ENCODE results near the gene QKI.

The QKI gene

DNA sequence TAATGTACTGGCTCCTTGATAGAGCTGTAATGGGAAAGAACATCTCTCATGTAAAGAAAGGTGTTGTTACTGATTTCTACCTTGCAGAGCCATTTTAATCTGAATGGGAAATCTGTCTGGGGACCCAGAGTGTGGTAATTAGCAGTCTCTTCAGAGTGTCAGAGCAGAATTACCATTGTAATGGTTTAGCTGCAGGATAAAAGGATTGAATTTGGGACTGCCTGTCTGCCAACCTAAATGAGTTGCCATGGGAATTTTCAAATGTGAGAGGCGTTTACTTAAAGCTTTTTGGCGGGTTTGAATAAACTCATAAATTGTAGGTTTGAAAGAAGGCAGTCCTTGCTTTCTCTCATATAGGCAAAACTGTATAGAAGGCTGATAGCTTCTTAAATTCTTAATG is 128.8 kb downstream of the QKI start:
- DNase-seq = no peak

- DNase-seq = no peak
Measured at GRCh38 chr6:163545370-163545769, 130.9 kb downstream of the QKI start.

DNA sequence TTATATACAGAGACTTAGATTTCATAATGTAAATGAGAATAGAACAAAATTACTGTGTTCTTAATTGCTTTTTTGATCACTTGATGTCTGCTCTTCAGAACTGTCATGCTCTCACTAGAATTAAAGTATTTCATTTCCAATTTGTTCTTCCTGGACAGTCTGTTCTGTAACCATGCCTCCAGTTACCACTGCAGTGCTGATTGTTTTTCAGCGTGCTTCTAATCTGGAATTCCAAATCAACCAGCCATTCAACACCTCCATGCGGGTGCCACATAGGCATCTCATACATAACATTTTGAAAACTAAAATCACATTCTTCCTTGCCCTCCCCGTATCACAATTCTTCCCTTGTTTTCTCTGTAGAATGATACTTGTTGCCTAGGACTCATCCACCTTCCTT is 132.8 kb downstream of the QKI start:
- DNase-seq = no peak

GRCh38 chr6:163548624-163549023 is 134.1 kb downstream of the QKI start:
- no peak for DNase-seq

DNA sequence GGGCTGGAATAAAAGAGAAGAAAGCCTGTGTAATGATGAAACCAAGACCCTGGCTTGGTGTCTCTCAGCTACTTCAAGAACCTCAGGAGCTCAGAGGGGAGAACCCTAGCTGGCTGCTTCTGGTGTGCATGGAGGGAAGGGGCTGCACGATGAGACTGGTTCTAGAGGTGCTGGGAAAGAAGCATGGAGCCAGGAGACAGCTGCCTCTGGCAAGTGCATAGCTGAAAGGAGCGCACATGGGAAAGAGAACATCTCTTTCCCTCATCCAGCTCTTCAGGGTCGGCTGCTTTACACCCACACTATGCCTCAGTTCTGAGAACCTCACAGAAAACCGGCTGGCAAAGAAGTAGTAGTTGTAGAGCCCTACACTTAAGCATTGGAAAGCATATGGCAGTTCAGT is 139.5 kb downstream of the QKI start:
- DNase-seq = no peak

DNA sequence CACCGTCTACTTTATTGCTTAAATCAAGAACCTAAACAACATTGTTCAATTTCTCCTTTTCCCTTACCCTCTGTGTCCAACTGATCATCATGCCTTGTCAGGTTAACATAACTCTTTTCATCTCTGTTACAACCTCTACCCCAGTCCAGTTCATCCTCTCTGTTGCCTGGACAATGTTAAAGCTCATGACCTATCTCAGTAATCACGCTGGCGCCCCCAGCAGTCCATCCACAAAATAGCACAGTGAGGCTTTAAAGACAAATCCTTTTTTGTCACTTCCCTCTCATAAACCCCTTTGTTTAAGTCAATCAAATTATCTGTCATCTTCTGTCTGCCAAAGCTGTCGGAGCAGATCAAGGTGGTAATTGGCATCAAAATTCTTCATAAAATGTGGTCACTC is 140.1 kb downstream of the QKI start:
- DNase-seq = no peak

- DNase-seq = no peak
Measured at GRCh38 chr6:163559661-163560060, 145.1 kb downstream of the QKI start.

- DNase-seq = no peak
Measured at GRCh38 chr6:163563318-163563717, 148.8 kb downstream of the QKI start.

- DNase-seq = no peak
Measured at GRCh38 chr6:163564534-163564933, 150.0 kb downstream of the QKI start.

DNA sequence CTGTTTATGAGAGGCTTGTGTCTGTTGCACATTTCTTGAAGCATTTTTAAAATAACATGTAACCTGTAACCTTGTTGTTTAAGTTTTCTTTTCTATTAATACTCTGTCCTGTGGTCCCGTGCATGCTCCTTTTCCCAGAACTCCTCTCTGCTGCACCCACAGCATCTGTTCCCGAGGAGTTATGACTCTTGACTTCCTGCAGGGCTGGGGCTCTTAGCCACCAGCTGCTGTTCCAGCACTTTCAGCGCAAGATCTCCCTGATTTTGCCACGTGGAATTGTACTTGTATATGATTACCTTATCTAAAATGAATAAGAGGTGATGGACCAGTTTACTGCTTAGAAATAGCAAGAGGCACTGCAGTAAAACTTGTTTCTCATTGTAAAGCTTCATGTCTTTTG is 150.6 kb downstream of the QKI start:
- no peak for DNase-seq

DNA sequence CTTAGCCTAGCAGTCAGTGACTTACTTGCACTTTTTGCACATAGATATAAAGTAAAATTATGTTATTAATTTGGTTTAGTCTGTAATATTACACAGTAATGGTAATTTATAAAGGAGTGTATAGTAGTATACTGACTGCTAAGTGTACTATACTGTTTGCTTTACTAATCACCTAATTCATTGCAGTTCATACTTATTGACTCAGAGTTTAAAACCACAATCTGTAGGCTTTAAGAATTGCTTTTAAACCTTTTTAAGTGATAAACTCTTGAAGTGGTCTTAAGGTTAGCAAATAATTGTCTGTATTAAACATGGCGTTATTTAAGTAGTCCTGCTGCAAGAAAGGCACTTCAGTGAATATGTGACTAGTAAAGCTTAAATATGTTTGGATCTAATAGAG is 151.5 kb downstream of the QKI start:
- no peak for DNase-seq

DNA sequence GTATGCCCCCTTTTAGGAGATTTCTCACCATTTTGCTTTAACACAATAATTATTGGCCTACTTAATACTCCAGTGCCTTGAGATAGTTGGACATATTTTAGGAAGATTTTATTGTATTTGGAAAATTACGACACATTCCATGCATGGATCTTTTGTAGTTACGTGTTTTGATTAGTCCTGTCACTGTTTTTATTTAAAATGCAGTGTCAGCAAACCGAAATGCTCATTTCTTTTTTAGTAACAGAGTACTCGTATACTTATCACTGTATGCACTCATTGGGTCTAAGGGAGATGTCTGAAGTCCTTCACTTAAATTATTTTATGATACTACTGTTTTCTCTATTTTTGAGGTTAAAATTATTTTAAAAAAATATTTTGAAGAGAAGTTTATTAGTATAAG is 153.8 kb downstream of the QKI start:
- no peak for DNase-seq

- DNase-seq = no peak
Measured at GRCh38 chr6:163570579-163571231, 156.2 kb downstream of the QKI start.

DNA sequence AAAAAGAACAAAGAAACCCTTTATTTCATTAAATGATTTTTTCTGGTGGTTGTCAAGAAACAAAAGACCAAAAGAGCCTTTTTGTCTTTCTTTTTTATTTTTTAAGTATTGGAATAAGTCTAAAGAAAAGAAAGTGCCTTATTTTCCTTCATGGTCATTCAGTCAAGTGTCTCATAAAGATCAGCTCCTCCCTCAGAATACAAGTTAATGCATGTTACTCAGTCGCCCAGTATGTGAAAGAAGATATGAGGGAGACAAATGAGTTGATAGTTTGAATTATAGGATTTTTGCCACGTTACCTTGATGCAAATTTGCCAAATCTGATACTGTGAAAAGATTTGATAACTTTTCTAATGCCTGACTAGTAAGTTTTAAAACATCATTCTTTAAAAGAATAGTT is 157.2 kb downstream of the QKI start:
- no peak for DNase-seq

DNA sequence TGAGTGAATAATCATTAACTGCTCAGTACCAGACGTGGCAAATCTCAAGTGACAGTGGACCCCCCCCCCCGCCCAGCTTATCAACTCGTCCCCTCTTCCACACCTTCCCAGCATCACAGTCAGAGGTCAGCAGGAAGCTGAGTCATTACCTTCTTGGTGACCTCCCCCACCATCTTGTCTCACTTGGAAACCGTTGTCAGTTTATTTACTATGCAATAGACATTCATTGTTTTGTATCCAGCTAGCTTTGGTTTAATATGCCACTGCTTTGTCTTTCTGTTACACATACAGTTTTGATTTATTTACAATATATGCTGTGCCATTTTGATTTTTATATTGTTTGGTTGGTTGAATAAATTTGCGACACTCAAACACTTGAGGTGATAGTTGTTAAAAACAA is 158.1 kb downstream of the QKI start:
- DNase-seq = no peak

- DNase-seq = no peak
Measured at GRCh38 chr6:163573503-163574179, 159.1 kb downstream of the QKI start.

DNA sequence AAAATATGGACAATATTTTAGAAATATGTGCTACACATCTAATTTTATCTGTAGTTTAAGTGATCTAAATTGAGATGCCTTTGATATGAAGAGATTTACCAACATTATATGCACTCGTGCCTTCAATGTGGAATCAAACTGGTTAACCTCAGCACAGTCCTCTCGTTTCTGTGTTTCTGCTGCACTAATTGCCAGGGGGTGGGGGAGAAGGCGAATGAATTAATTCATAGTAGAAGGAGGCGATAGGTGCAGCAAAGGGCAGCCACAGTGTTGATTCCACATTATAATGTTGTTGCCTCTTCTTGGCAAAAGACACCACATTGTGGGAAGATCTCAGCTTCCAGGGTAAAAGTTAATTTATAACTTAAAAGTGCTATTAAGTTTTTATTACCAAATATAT is 161.6 kb downstream of the QKI start:
- no peak for DNase-seq

- no peak for DNase-seq
Measured at GRCh38 chr6:163577404-163577803, 162.9 kb downstream of the QKI start.

DNA sequence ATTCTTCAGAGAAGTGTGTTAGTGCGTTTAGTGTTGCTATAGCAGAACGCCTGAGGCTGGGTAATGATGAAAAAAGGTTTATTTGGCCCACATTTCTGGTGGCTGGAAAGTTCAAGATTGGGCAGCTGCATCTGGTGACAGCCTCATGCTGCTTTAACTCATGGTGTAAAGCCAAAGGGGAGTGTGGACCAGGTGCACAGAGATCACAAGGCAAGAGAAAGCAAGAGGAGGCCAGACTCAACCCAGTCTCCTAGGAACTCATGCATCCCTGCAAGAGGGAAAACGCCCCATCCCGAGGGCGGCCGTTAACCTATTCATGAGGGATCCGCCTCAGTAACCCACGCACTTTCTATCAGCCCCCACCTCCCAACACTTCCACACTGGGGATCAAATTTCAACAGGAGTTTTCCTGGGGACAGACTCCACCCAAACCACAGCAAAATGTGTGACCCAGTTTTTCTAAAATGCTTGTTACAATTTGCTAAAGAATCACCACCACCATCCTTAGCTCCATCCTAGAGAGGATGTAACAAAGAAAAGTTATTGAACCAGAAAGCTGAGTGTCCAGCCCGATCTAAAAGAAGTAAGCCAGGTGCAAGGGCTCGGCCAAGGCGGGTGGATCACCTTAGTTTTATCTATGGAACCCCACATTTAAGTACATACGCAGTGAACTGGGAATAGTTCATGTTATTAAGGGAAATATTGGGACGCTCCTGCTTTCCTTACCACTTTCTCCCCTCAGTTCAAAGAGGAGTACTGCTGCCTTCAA is 164.8 kb downstream of the QKI start:
- no peak for DNase-seq

- DNase-seq = no peak
Measured at GRCh38 chr6:163579880-163580295, 165.4 kb downstream of the QKI start.

DNA sequence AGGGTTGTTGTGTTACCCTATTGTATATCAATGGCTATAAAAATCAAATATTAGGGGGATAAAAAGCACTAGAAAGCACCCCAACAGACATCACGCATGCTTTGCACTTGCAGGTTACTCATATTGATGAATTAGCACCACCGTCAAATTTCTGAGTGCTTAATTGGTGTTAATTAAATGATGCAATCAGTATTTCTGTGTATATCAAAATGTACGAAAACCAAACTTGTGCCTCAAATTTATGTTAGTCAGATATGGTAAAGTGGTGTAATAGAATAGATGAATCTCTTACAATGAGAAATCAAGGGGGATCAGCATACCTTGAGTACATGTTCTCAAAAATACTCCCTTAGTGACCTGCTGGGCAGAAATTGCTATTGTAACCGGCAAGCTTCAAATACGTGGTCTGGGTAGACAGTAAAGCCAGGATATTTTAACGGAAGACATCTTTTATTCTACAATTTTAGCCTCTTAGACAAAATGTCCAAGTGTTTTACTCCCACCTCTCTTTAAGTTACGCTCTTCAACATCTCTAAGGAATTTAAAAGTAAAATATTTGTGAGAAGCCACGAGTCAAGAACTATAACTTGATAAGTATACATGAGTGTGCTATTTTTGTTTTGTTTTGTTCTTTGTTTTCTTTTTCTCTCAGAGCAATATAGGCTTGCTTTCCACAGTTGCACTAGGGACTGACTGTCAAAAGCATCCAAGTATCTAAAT is 166.0 kb downstream of the QKI start:
- DNase-seq = no peak

DNA sequence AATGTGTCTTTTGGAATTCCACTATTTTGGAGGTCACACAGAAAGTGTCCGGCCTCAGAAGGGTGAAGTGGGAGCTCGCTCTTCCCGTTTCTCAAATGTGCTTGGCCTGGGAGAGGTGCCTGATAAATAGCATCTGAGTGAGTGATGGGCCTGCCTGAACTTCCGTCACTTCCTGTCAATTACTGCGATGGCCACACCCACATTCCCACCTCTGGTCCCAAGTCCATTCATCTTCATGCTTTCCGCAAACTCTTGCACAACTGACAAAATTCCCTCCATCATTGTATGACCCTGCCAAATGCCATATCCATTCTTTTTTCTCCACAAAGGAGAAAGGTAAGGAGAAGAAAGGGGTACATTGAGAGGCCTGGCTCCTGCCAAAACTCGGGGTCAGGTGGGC is 169.0 kb downstream of the QKI start:
- no peak for DNase-seq

GRCh38 chr6:163585932-163586437 is 171.5 kb downstream of the QKI start:
- no peak for DNase-seq

Data from NCI-H1417 treated with DMSO at 0.1 percent for 48 hours (cell line).